HepG2 (cell line): ENCODE measurements around the gene ATAD3C. TPM values are rescaled to one million over a fixed set of nuclear protein-coding genes. Genes with fewer than 3 reads are reported as not detected.

Experiments
- ARHGAP35 ChIP-seq: sonication (generic); formaldehyde crosslinking; IDR thresholded peaks from 2 replicates; pipeline ENCODE4 v1.9.0; 2022; ENCODE audit warnings: mild to moderate bottlenecking, inconsistent platforms, moderate library complexity, missing genetic modification reagents, borderline replicate concordance
- CREM ChIP-seq, 2 experiments: sonication (generic) in 1 of 2; formaldehyde crosslinking in 1 of 2; IDR thresholded peaks; 2 replicates each; pipeline versions ENCODE4 v1.4.0 to v1.6.1; 2016 to 2020; ENCODE audit warnings: antibody characterized with exemption in 1 of 2, mild to moderate bottlenecking in 1 of 2, missing genetic modification reagents in 1 of 2
- GATA4 ChIP-seq: sonication (generic); IDR thresholded peaks from 2 replicates; pipeline ENCODE4 v1.6.1; 2016; ENCODE audit warnings: antibody characterized with exemption, low read depth, borderline replicate concordance
- HDAC2 ChIP-seq: sonication (generic); formaldehyde crosslinking; IDR thresholded peaks from 2 replicates; pipeline ENCODE4 v1.4.0; 2020; ENCODE audit warnings: missing genetic modification reagents
- MTA1 ChIP-seq: sonication (generic); formaldehyde crosslinking; IDR thresholded peaks from 2 replicates; pipeline ENCODE4 v1.4.0; 2020; ENCODE audit warnings: missing genetic modification reagents, mild to moderate bottlenecking, borderline replicate concordance
- PHF8 ChIP-seq: sonication (generic); formaldehyde crosslinking; IDR thresholded peaks from 2 replicates; pipeline ENCODE4 v1.5.0; 2020; ENCODE audit warnings: missing genetic modification reagents
- REL ChIP-seq: sonication (generic); formaldehyde crosslinking; conservative IDR thresholded peaks from 2 replicates; pipeline ENCODE4 v1.8.0; 2022; ENCODE audit warnings: mild to moderate bottlenecking, missing genetic modification reagents, moderate library complexity
- ZBTB7A ChIP-seq: sonication (generic); formaldehyde crosslinking; IDR thresholded peaks from 2 replicates; pipeline ENCODE4 v1.8.0; 2022; ENCODE audit warnings: mild to moderate bottlenecking, missing genetic modification reagents
- ZFP37 ChIP-seq: sonication (generic); formaldehyde crosslinking; IDR thresholded peaks from 2 replicates; pipeline ENCODE4 v1.4.0; 2020; ENCODE audit warnings: missing genetic modification reagents, borderline replicate concordance
- ZMYM3 ChIP-seq: sonication (generic); formaldehyde crosslinking; IDR thresholded peaks from 2 replicates; pipeline ENCODE4 v1.5.1; 2020; ENCODE audit warnings: mild to moderate bottlenecking, missing genetic modification reagents
- ZNF124 ChIP-seq: sonication (generic); formaldehyde crosslinking; IDR thresholded peaks from 2 replicates; pipeline ENCODE4 v1.4.0; 2020; ENCODE audit warnings: missing genetic modification reagents
- ZNF468 ChIP-seq: sonication (generic); formaldehyde crosslinking; IDR thresholded peaks from 2 replicates; pipeline ENCODE4 v1.8.0; 2022; ENCODE audit warnings: mild to moderate bottlenecking, moderate library complexity, missing genetic modification reagents
- ZNF749 ChIP-seq: sonication (generic); formaldehyde crosslinking; IDR thresholded peaks from 2 replicates; pipeline ENCODE4 v1.8.0; 2022; ENCODE audit warnings: mild to moderate bottlenecking, missing genetic modification reagents, moderate library complexity, borderline replicate concordance
- polyA plus RNA-seq, 8 experiments: library from polyadenylated mRNA; depleted of rRNA in 3 of 8; stranded (reverse) in 7 of 8; unstranded in 1 of 8; fragments of >200 nt; fragmentation: Illumina TruSeq in 4 of 8; extraction: Trizol in 4 of 8; gene quantifications; 2 replicates each; pipeline versions ENCODE4 v1.2.1 to v1.2.3, GENCODE V29; 2011 to 2016; ENCODE audit warnings: low read depth in 4 of 8, missing spikeins in 1 of 8, mixed read lengths in 1 of 8; ENCODE audit not compliant: insufficient read depth in 1 of 8
- total RNA-seq, 5 experiments: library from RNA; depleted of rRNA; stranded (reverse); fragments of >200 nt; fragmentation: Illumina TruSeq; extraction: Trizol; gene quantifications; 2 replicates each; pipeline ENCODE4 v1.2.3, GENCODE V29; 2016; ENCODE audit warnings: low read depth in 1 of 5
- TF ChIP-seq, protein P1 (sequence below): sonication (generic); formaldehyde crosslinking; IDR thresholded peaks from 2 replicates; pipeline ENCODE4 v1.4.0; 2020; ENCODE audit warnings: mild to moderate bottlenecking, missing genetic modification reagents
- TF ChIP-seq, protein P2 (sequence below): sonication (generic); formaldehyde crosslinking; IDR thresholded peaks from 2 replicates; pipeline ENCODE4 v1.4.0; 2020; ENCODE audit warnings: mild to moderate bottlenecking, missing genetic modification reagents

ATAD3C gene
- total and polyA plus RNA-seq, 2 of the 13 experiments (the other 11 are each of a cell fraction or from before 2014, with no cell fraction given), result 2.4 to 3.2 TPM

DNA sequence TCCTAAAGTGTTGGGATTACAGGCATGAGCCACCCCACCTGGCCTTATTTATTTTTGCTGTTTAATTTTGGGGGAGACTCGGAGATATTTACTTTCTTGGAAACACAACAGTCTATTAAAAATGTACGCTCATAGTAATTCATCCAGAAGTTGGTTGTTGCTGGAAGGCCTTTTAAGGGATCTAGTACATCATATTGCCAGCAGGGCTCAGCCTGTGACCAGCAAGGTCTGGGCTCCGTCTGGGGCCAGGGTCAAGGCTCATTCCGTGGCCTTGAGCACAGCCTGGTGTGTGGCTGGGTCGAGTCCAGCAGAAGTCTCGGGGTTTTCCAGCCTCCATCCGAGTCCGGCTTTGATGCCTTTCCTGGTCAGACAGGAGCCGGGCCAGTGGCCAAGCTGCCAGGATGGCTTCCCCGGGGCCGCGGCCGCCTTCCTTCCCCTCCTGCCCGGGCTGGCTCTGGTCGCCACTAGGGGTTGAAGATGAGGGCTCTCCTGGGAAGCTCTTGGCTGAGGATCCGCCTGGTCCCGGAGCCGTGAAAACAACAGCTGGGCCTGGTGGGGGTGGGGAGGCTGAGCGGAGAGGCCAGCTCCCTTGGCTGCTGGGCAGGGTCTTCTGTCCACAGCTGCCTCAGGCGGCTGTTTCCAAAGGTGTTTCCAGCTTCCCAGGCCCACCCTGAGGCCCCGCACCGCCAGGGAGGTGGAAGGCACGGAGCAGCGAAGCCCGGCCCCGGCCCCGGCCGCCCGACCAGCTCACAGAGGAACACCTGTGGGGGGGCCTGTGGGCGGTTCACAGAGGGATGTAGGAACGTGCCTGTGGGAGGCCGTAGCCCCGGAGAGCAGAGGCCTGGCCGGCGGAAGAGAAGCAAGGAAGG lies 19.1 kb upstream of the ATAD3C start (continued):
- TF ChIP-seq MTA1 (CRISPR knock-in tag) (no peak), ZBTB7A (CRISPR knock-in tag) (no peak; the same call in 1 of the 2 replicates), HDAC2 (CRISPR knock-in tag) (peak; percentile 8; the same call in 1 of the 2 replicates), ZNF124 (CRISPR knock-in tag) (no peak), REL (CRISPR knock-in tag) (no peak), ZNF749 (CRISPR knock-in tag) (no peak), PHF8 (CRISPR knock-in tag) (peak; percentile 66), ZFP37 (CRISPR knock-in tag) (no peak), ZMYM3 (CRISPR knock-in tag) (no peak; the same call in 1 of the 2 replicates), GATA4 (0 out of 2 replicates have a peak, but pooled peaks have one; percentile 22), CREM (IDR thresholded peaks at IDR 0.05) (0 out of 2 replicates have a peak, but pooled peaks have one; percentile 12), CREM (CRISPR knock-in tag; IDR thresholded peaks at IDR 0.05) (no peak), ZNF468 (CRISPR knock-in tag) (no peak), ARHGAP35 (CRISPR knock-in tag) (no peak; the same call in 1 of the 2 replicates)
- TF ChIP-seq, protein P1, sequence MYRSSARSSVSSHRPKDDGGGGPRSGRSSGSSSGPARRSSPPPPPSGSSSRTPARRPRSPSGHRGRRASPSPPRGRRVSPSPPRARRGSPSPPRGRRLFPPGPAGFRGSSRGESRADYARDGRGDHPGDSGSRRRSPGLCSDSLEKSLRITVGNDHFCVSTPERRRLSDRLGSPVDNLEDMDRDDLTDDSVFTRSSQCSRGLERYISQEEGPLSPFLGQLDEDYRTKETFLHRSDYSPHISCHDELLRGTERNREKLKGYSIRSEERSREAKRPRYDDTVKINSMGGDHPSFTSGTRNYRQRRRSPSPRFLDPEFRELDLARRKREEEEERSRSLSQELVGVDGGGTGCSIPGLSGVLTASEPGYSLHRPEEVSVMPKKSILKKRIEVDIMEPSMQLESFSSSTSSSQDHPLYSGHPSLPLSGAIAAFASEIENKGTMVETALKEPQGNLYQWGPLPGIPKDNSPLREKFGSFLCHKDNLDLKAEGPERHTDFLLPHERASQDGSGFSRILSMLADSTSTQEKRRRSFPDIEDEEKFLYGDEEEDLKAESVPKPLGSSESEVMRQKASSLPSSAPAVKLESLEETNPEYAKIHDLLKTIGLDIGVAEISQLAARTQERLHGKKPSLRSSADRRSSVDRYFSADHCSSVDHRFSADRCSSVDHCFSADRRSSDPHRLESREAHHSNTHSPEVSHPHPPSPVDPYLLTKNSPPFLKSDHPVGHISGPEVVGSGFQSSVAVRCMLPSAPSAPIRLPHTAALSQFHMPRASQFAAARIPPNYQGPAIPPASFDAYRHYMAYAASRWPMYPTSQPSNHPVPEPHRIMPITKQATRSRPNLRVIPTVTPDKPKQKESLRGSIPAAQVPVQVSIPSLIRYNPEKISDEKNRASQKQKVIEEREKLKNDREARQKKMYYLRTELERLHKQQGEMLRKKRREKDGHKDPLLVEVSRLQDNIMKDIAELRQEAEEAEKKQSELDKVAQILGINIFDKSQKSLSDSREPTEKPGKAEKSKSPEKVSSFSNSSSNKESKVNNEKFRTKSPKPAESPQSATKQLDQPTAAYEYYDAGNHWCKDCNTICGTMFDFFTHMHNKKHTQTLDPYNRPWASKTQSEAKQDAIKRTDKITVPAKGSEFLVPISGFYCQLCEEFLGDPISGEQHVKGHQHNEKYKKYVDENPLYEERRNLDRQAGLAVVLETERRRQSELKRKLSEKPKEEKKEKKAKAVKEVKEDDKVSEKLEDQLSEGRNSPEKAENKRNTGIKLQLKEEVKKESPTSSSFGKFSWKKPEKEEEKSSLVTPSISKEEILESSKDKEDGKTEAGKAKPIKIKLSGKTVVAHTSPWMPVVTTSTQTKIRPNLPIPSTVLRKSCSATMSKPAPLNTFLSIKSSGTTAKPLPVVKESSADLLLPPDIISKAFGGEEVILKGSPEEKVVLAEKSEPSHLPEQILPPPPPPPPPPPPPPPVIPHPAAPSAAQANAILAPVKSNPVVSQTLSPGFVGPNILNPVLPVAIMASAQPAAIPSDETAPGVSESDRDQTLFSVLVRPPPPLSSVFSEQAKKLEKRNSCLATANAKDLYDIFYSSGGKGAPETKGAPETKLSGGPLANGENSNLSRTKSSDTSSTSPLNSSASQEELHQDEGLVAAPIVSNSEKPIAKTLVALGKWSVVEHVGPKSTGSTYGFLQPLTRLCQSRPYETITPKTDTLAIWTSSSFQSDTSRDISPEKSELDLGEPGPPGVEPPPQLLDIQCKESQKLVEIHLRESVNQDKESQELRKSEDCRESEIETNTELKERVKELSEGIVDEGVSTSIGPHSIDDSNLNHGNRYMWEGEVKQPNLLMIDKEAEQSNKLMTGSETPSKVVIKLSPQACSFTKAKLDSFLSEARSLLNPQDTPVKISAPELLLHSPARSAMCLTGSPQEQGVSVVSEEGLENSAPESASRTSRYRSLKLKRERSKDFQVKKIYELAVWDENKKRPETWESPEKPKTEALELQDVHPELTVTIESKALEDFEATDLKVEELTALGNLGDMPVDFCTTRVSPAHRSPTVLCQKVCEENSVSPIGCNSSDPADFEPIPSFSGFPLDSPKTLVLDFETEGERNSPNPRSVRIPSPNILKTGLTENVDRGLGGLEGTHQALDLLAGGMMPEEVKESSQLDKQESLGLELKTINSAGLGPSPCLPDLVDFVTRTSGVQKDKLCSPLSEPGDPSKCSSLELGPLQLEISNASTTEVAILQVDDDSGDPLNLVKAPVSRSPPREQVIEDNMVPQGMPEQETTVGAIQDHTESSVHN (CRISPR knock-in tag), result no peak
- TF ChIP-seq, protein P2, sequence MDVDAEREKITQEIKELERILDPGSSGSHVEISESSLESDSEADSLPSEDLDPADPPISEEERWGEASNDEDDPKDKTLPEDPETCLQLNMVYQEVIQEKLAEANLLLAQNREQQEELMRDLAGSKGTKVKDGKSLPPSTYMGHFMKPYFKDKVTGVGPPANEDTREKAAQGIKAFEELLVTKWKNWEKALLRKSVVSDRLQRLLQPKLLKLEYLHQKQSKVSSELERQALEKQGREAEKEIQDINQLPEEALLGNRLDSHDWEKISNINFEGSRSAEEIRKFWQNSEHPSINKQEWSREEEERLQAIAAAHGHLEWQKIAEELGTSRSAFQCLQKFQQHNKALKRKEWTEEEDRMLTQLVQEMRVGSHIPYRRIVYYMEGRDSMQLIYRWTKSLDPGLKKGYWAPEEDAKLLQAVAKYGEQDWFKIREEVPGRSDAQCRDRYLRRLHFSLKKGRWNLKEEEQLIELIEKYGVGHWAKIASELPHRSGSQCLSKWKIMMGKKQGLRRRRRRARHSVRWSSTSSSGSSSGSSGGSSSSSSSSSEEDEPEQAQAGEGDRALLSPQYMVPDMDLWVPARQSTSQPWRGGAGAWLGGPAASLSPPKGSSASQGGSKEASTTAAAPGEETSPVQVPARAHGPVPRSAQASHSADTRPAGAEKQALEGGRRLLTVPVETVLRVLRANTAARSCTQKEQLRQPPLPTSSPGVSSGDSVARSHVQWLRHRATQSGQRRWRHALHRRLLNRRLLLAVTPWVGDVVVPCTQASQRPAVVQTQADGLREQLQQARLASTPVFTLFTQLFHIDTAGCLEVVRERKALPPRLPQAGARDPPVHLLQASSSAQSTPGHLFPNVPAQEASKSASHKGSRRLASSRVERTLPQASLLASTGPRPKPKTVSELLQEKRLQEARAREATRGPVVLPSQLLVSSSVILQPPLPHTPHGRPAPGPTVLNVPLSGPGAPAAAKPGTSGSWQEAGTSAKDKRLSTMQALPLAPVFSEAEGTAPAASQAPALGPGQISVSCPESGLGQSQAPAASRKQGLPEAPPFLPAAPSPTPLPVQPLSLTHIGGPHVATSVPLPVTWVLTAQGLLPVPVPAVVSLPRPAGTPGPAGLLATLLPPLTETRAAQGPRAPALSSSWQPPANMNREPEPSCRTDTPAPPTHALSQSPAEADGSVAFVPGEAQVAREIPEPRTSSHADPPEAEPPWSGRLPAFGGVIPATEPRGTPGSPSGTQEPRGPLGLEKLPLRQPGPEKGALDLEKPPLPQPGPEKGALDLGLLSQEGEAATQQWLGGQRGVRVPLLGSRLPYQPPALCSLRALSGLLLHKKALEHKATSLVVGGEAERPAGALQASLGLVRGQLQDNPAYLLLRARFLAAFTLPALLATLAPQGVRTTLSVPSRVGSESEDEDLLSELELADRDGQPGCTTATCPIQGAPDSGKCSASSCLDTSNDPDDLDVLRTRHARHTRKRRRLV, result peak; percentile 40; the same call in 1 of the 2 replicates
